GDM1 (cell line): ENCODE measurements around the gene BLTP2.
"Not testable (repeated sequence)": the region's sequence is repeated elsewhere in the genome, so short reads cannot be mapped to it uniquely, and the experiment has no call there.

Source experiments
- DNase-seq: peaks from one replicate; lab custom pipeline; 2025; lab: John Stamatoyannopoulos, UW

The BLTP2 gene

GRCh38 chr17:28646039-28646754 is 1.2 kb upstream of the BLTP2 start:
- DNase-seq = no peak

- no peak for DNase-seq
Measured at GRCh38 chr17:28645576-28645939, 600 bp upstream of the BLTP2 start.

GRCh38 chr17:28643983-28644786 is 773 bp downstream of the BLTP2 start:
- DNase-seq = peak; percentile 30

GRCh38 chr17:28641579-28641978 is 3.4 kb downstream of the BLTP2 start:
- no peak for DNase-seq

- no peak for DNase-seq
Measured at GRCh38 chr17:28635506-28635905, 9.5 kb downstream of the BLTP2 start.

- no peak for DNase-seq
Measured at GRCh38 chr17:28634206-28634865, 10.6 kb downstream of the BLTP2 start.

GRCh38 chr17:28626818-28627217 is 18.1 kb downstream of the BLTP2 start:
- DNase-seq = no peak

- DNase-seq = no peak
Measured at GRCh38 chr17:28624148-28624547, 20.8 kb downstream of the BLTP2 start.

GRCh38 chr17:28623696-28624095 is 21.3 kb downstream of the BLTP2 start:
- no peak for DNase-seq

GRCh38 chr17:28622186-28622585 is 22.8 kb downstream of the BLTP2 start:
- no peak for DNase-seq

GRCh38 chr17:28620010-28620409 is 24.9 kb downstream of the BLTP2 start:
- no peak for DNase-seq

- no peak for DNase-seq
Measured at GRCh38 chr17:28618464-28618863, 26.5 kb downstream of the BLTP2 start.

GRCh38 chr17:28616281-28616680 is 28.7 kb downstream of the BLTP2 start:
- DNase-seq = no peak

GRCh38 chr17:28615260-28615940 is 29.6 kb downstream of the BLTP2 start:
- DNase-seq = no peak

GRCh38 chr17:28613931-28614381 is 31.0 kb downstream of the BLTP2 start, which contains the start of gene RSKR:
Gene RSKR, minus strand, starts transcription at chr17:28614185. Its CDS starts 24 bp downstream, at chr17:28614161.
- DNase-seq = no peak

- DNase-seq = no peak
Measured at GRCh38 chr17:28612936-28613872, 31.8 kb downstream of the BLTP2 start.

GRCh38 chr17:28612531-28612930 is 32.4 kb downstream of the BLTP2 start:
- no peak for DNase-seq

- DNase-seq = no peak
Measured at GRCh38 chr17:28610376-28610775, 34.6 kb downstream of the BLTP2 start.

GRCh38 chr17:28604031-28604430 is 40.9 kb downstream of the BLTP2 start:
- not testable (repeated sequence) for DNase-seq

- DNase-seq = peak; percentile 41
Measured at GRCh38 chr17:28599311-28600184, 45.4 kb downstream of the BLTP2 start.
